Mesothelial cell of epicardium (in vitro differentiated cells): Measurements from ENCODE around the gene UBE2D2. TPM values are rescaled to one million over a fixed set of nuclear protein-coding genes. Genes with fewer than 3 reads are reported as not detected.

Source experiments
- DNase-seq, 2 experiments: peaks; one replicate each; pipeline ENCODE4 v3.0.0; 2021; ENCODE audit warnings: low spot score in 2 of 2; ENCODE audit not compliant: unreplicated experiment in 2 of 2
- H3K27ac Mint-ChIP-seq: 2 replicates; pipeline ENCODE4 v1.8.0; 2021; ENCODE audit warnings: mixed read lengths
- H3K27me3 Mint-ChIP-seq: 2 replicates; pipeline ENCODE4 v1.8.0; 2021; ENCODE audit warnings: low read depth, mixed read lengths
- H3K36me3 Mint-ChIP-seq: 2 replicates; pipeline ENCODE4 v1.8.0; 2021; ENCODE audit warnings: mixed read lengths
- H3K4me1 Mint-ChIP-seq: 2 replicates; pipeline ENCODE4 v1.8.0; 2021; ENCODE audit warnings: mixed read lengths
- H3K4me3 Mint-ChIP-seq: 2 replicates; pipeline ENCODE4 v1.8.0; 2021; ENCODE audit warnings: mild to moderate bottlenecking, moderate library complexity, mixed read lengths
- H3K9me3 Mint-ChIP-seq: 2 replicates; pipeline ENCODE4 v1.8.0; 2021; ENCODE audit warnings: mixed read lengths
- CTCF ChIP-seq: fragments of 200-600 bp; sonication (generic); IDR thresholded peaks from one replicate; pipeline ENCODE4 v1.5.0; 2021; ENCODE audit warnings: antibody characterized with exemption; ENCODE audit not compliant: unreplicated experiment
- total RNA-seq: library from RNA; stranded (reverse); gene quantifications from 3 replicates; pipeline ENCODE4 v1.2.1, GENCODE V29; 2021

The UBE2D2 gene
- total RNA-seq, 1 donor from 2014 or later: 119 TPM

- no peaks in the 10 kb centered on the region for H3K9me3 Mint-ChIP-seq
- H3K27ac Mint-ChIP-seq: peak overlapping the region; percentile 50
- H3K4me1 Mint-ChIP-seq: peaks cover 57% of the 10 kb centered on the region
- TF ChIP-seq CTCF: no peak
- peak overlapping the region; percentile 70 for H3K4me3 Mint-ChIP-seq
- H3K36me3 Mint-ChIP-seq: no peaks in the 10 kb centered on the region
- DNase-seq: no peak
- H3K27me3 Mint-ChIP-seq: peaks cover 25% of the 10 kb centered on the region
Observed at GRCh38 chr5:139647506-139648204, 86.5 kb downstream of the UBE2D2 start.

- Mint-ChIP-seq H3K4me3 (peak within 1 kb of the TSS; percentile 95), H3K27me3 (peaks cover 25% of the 10 kb centered on the region), H3K27ac (peak within 1 kb of the TSS; percentile 50), H3K9me3 (no peaks in the 10 kb centered on the region), H3K4me1 (peaks cover 59% of the 10 kb centered on the region), H3K36me3 (no peaks in the 10 kb centered on the region)
- TF ChIP-seq CTCF: no peak
- DNase-seq: peak; percentile 68 to 79
Observed at GRCh38 chr5:139648205-139649081, 87.3 kb downstream of the UBE2D2 start, which contains the start of gene CXXC5. CXXC5 (plus strand) TSS chr5:139648349; CDS start chr5:139680524, 32,175 bp downstream.

GRCh38 chr5:139649082-139649991, 88.2 kb downstream of the UBE2D2 start:
- Mint-ChIP-seq H3K36me3 (no peaks in the 10 kb centered on the region), H3K4me3 (peak overlapping the region; percentile 95), H3K27me3 (peaks cover 25% of the 10 kb centered on the region), H3K27ac (peak overlapping the region; percentile 95), H3K9me3 (no peaks in the 10 kb centered on the region), H3K4me1 (peaks cover 59% of the 10 kb centered on the region)
- DNase-seq: no peak
- no peak for TF ChIP-seq CTCF

GRCh38 chr5:139650031-139650688, 89.0 kb downstream of the UBE2D2 start:
- no peaks in the 10 kb centered on the region for H3K36me3 Mint-ChIP-seq
- DNase-seq: no peak

More at GRCh38 chr5:139650031-139650688, 89.0 kb downstream of the UBE2D2 start:
- Mint-ChIP-seq H3K9me3 (no peaks in the 10 kb centered on the region), H3K4me1 (peaks cover 65% of the 10 kb centered on the region), H3K4me3 (peak overlapping the region; percentile 95), H3K27me3 (peaks cover 23% of the 10 kb centered on the region), H3K27ac (peak overlapping the region; percentile 95)
- TF ChIP-seq CTCF: peak; percentile 42
